GM23248 (cell line): ENCODE data around the gene ZC2HC1C. TPM values are rescaled to one million over a fixed set of nuclear protein-coding genes. Genes with fewer than 3 reads are reported as not detected.
A peak's percentile ranks its signal among the peaks of the same experiment; 100 is the strongest.

Experiments
- DNase-seq: peaks from one replicate; pipeline ENCODE4 v3.0.0-alpha.2; 2015
- H2AFZ ChIP-seq: fragments of 200-600 bp; sonication (generic); 2 replicates; pipeline ENCODE4 v1.6.1; 2016; ENCODE audit warnings: antibody characterized with exemption
- H3F3A ChIP-seq: fragments of 200-600 bp; sonication (generic); 2 replicates; pipeline ENCODE4 v1.6.1; 2016; ENCODE audit warnings: mild to moderate bottlenecking, antibody characterized with exemption, mixed run types; ENCODE audit not compliant: insufficient read depth
- H3K27ac ChIP-seq: fragments of 200-600 bp; sonication (generic); 2 replicates; pipeline ENCODE4 v1.5.1; 2016; ENCODE audit warnings: mild to moderate bottlenecking
- H3K27me3 ChIP-seq: fragments of 200-600 bp; sonication (generic); replicated peaks from 2 replicates; pipeline ENCODE4 v1.6.1; 2016; ENCODE audit warnings: mild to moderate bottlenecking; ENCODE audit not compliant: insufficient read depth
- H3K36me3 ChIP-seq: fragments of 200-600 bp; sonication (generic); 2 replicates; pipeline ENCODE4 v1.6.1; 2016; ENCODE audit warnings: low read depth, mild to moderate bottlenecking
- H3K4me1 ChIP-seq: fragments of 200-600 bp; sonication (generic); 2 replicates; pipeline ENCODE4 v1.6.1; 2016; ENCODE audit warnings: mild to moderate bottlenecking; ENCODE audit not compliant: insufficient read depth
- H3K4me2 ChIP-seq: fragments of 200-600 bp; sonication (generic); one replicate; pipeline ENCODE4 v1.6.1; 2016; ENCODE audit warnings: mild to moderate bottlenecking; ENCODE audit not compliant: unreplicated experiment
- H3K4me3 ChIP-seq: fragments of 200-600 bp; sonication (generic); 2 replicates; pipeline ENCODE4 v1.5.1; 2016; ENCODE audit warnings: mild to moderate bottlenecking
- H3K79me2 ChIP-seq: fragments of 200-600 bp; sonication (generic); 2 replicates; pipeline ENCODE4 v1.6.1; 2016; ENCODE audit warnings: mild to moderate bottlenecking; ENCODE audit not compliant: insufficient read depth
- H3K9ac ChIP-seq: fragments of 200-600 bp; sonication (generic); 2 replicates; pipeline ENCODE4 v1.6.1; 2016; ENCODE audit warnings: mild to moderate bottlenecking
- H3K9me2 ChIP-seq: fragments of 200-600 bp; sonication (generic); 2 replicates; pipeline ENCODE4 v1.6.1; 2016; ENCODE audit warnings: mixed run types, mild to moderate bottlenecking, moderate library complexity; ENCODE audit not compliant: insufficient read depth
- H3K9me3 ChIP-seq: fragments of 200-600 bp; sonication (generic); one replicate; pipeline ENCODE4 v1.6.1; 2017; ENCODE audit warnings: low read depth
- H4K20me1 ChIP-seq: fragments of 200-600 bp; sonication (generic); 2 replicates; pipeline ENCODE4 v1.6.0; 2016; ENCODE audit not compliant: insufficient read depth
- EZH2 ChIP-seq: fragments of 200-600 bp; sonication (generic); IDR thresholded peaks from 2 replicates; pipeline ENCODE4 v1.6.1; 2018; ENCODE audit warnings: antibody characterized with exemption, mild to moderate bottlenecking; ENCODE audit not compliant: insufficient read depth, poor library complexity, severe bottlenecking
- EZH2phosphoT487 ChIP-seq: fragments of 200-600 bp; sonication (generic); IDR thresholded peaks from 2 replicates; pipeline ENCODE4 v1.6.1; 2018; ENCODE audit warnings: antibody characterized with exemption, moderate library complexity, mild to moderate bottlenecking, low read depth; ENCODE audit not compliant: insufficient read depth
- WGBS, 2 experiments: methylation state at CpG; one replicate each; pipeline ENCODE4 v1.1.6; 2015 to 2017; ENCODE audit warnings: low lambda C conversion rate in 2 of 2, low coverage in 1 of 2; ENCODE audit errors: missing lambda C conversion rate in 2 of 2; 5-methylcytosine and 5-hydroxymethylcytosine counted together
- in situ Hi-C: fragments of 300-500 bp; cut with MboI; formaldehyde crosslinking; loops from 2 replicates; pipeline ENCODE4 v1.15.0; 2020
- polyA plus RNA-seq: library from polyadenylated mRNA; unstranded; fragments of >200 nt; fragmentation: Nextera tagmentation; extraction: Ambion mirVana; gene quantifications from 2 replicates; pipeline ENCODE4 v1.2.1, GENCODE V29; 2016
- total RNA-seq: library from RNA; depleted of rRNA; stranded (reverse); fragments of >200 nt; shearing (Covaris generic); gene quantifications from 2 replicates; pipeline ENCODE4 v1.2.3, GENCODE V29; 2014

The ZC2HC1C gene
- total and polyA plus RNA-seq, 2 experiments from 2014 or later, result 1.0 to 5.3 TPM

DNA sequence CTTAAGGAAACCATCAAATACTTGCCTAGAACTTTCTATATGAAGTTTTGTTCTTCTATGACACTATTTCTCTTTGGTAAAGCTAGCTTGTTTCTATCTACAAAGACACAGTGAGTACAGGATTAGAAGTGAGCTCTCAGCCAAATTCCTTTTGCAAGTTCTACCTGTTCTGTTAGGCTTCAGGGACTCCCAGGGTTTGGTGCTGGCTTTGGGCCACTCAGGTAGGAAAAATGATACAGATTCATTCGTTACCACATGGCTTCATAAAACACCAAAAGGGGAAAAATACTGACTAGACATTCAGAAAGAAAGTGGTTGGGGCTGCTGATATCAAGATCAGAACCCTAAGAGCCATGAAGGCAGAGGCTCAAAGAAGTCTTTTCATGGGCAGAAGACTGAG, 13.8 kb downstream of the ZC2HC1C start:
- H3K9me2 ChIP-seq, result no peaks in the 10 kb centered on the region
- H3K79me2 ChIP-seq, result no peaks in the 10 kb centered on the region
- DNase-seq, result no peak
- H3K9me3 ChIP-seq, result no peaks in the 10 kb centered on the region
- no peak overlapping the region for H2AFZ ChIP-seq
- H3K4me1 ChIP-seq, result no peaks in the 10 kb centered on the region
- no peak overlapping the region for H3K4me2 ChIP-seq
- H3K4me3 ChIP-seq, result no peak overlapping the region
- no peaks in the 10 kb centered on the region for H4K20me1 ChIP-seq
- H3F3A ChIP-seq, result no peaks in the 10 kb centered on the region; the same call in 1 of the 2 replicates
- H3K27ac ChIP-seq, result no peak overlapping the region
- peaks cover 48% of the 10 kb centered on the region for H3K36me3 ChIP-seq
- WGBS, 2 experiments, result 93 to 97% methylated on average over 1 of the region's 1 CpG
- no peaks in the 10 kb centered on the region for H3K27me3 ChIP-seq
- TF ChIP-seq EZH2 (no peak), EZH2phosphoT487 (no peak)
- H3K9ac ChIP-seq, result no peak overlapping the region
- in situ Hi-C loops, result no loop called here

DNA sequence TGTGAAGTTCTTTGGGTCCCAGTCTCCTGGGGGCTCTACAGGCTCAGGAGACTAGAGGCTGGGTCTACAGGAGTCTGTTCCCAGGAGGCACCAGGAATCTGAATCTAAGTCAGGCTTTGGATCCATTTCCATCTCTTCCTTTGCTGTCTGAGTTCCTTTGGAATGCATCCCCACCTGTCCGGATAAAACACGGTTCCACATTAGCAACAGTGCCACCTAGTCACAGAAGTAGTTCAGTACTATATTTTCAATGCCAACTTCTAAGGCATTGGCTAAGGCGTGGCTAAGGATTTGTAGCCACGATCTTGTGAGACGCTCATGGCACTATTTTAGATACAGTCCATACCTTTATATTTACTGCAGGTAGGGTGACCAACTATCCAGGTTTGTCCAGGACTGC, 15.1 kb downstream of the ZC2HC1C start:
- Histone ChIP-seq H3K27ac (no peak overlapping the region), H3F3A (no peaks in the 10 kb centered on the region; the same call in 1 of the 2 replicates), H3K36me3 (peaks cover 49% of the 10 kb centered on the region), H3K9ac (no peak overlapping the region), H3K4me1 (no peaks in the 10 kb centered on the region), H3K9me3 (no peaks in the 10 kb centered on the region), H4K20me1 (no peaks in the 10 kb centered on the region), H3K4me2 (no peak overlapping the region), H3K9me2 (no peaks in the 10 kb centered on the region), H3K4me3 (no peak overlapping the region), H2AFZ (no peak overlapping the region), H3K79me2 (no peaks in the 10 kb centered on the region), H3K27me3 (no peaks in the 10 kb centered on the region)
- no peak for TF ChIP-seq EZH2phosphoT487
- DNase-seq, result no peak
- in situ Hi-C loops, result no loop called here
- WGBS, 2 experiments, result 40 to 46% methylated on average over 5 of the region's 5 CpGs

DNA sequence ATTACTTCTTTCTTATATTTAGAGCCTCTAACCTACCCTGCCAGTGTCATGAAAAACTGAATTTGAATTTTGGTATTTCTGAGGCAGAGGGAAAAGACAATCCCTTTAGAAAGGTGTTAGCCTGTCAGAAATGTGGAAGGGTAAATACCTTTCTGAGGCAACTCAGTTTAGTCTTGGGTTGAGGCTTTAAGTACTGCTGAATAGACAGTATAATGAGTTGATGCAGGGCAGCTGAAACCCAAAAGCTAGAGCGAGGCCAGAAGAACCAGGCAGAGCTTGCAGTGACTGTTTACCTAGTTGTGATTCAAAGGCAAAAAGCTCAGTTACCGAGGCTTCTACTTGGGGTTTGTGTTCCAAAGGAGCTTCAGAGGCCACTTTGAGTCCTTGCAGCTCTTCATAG, 18.7 kb downstream of the ZC2HC1C start:
- no peak for DNase-seq
- H2AFZ ChIP-seq, result no peak overlapping the region
- H3F3A ChIP-seq, result peaks cover 5% of the 10 kb centered on the region; the same call in 1 of the 2 replicates
- H3K9me2 ChIP-seq, result no peaks in the 10 kb centered on the region
- H3K4me1 ChIP-seq, result no peaks in the 10 kb centered on the region
- no peak overlapping the region for H3K9ac ChIP-seq
- no peak overlapping the region for H3K4me2 ChIP-seq
- no peak overlapping the region for H3K27ac ChIP-seq
- H4K20me1 ChIP-seq, result no peaks in the 10 kb centered on the region
- 86 to 88% methylated on average over 2 of the region's 2 CpGs for WGBS, 2 experiments
- H3K9me3 ChIP-seq, result no peaks in the 10 kb centered on the region
- H3K4me3 ChIP-seq, result no peak overlapping the region
- H3K79me2 ChIP-seq, result no peaks in the 10 kb centered on the region
- H3K27me3 ChIP-seq, result no peaks in the 10 kb centered on the region
- TF ChIP-seq EZH2, result no peak
- TF ChIP-seq EZH2phosphoT487, result no peak
- in situ Hi-C loops, result no loop called here
- peaks cover 55% of the 10 kb centered on the region for H3K36me3 ChIP-seq

DNA sequence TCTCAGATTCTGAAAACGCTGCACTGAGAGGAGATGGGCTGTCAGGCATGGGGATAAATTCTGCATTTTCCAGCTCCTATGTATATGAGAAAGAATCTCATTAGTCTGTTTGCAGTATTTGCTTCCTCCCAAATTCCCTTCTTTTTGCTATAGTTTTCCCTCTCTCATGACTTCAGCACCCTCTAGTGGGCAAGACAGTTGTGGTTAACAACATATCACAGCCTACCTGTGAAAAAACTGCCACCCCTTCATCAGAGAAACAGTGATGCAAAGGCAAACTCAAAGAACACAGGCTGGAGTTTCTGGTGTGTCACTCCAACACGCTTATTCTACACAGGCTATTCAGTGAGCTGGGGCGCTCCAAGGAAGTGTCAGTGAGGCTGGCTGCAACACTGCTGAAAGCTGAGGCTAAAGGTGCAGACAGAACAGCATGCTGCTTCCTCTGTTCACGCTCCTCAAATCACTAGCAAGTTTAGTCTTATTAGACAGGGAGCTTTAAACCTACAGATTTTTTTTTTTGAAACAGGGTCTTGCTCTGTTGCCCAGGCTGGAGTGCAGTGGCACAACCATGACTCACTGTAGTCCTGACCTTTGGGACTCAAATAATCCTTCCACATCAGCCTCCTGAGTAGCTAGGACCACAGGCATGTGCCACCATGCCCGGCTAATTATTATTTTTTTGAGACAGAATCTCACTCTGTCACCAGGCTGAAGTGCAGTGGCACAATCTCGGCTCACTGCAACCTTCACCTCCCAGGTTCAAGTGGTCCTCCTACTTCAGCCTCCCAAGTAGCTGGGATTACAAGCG, 19.3 kb downstream of the ZC2HC1C start:
- H3K9ac ChIP-seq, result no peak overlapping the region
- peaks cover 52% of the 10 kb centered on the region for H3K36me3 ChIP-seq

More for the DNA sequence above, 19.3 kb downstream of the ZC2HC1C start:
- DNase-seq, result peak; percentile 76
- Histone ChIP-seq H3K27ac (no peak overlapping the region), H2AFZ (no peak overlapping the region), H3K4me1 (no peaks in the 10 kb centered on the region), H3K4me2 (no peak overlapping the region), H3K9me3 (no peaks in the 10 kb centered on the region), H3K79me2 (no peaks in the 10 kb centered on the region), H4K20me1 (no peaks in the 10 kb centered on the region), H3K4me3 (no peak overlapping the region), H3K27me3 (no peaks in the 10 kb centered on the region), H3K9me2 (no peaks in the 10 kb centered on the region), H3F3A (peaks cover 5% of the 10 kb centered on the region; the same call in 1 of the 2 replicates)
- 71 to 74% methylated on average over 7 of the region's 7 CpGs for WGBS, 2 experiments
- in situ Hi-C loops, result no loop called here
- no peak for TF ChIP-seq EZH2
- TF ChIP-seq EZH2phosphoT487, result no peak
